Fibroblast of lung (primary cell): ENCODE measurements around the gene NEURL1.
"Not testable (repeated sequence)": the region's sequence is repeated elsewhere in the genome, so short reads cannot be mapped to it uniquely, and the experiment has no call there.

Source experiments
- CTCF ChIP-seq, 2 donors: IDR thresholded peaks in 1 of 2; conservative IDR thresholded peaks in 1 of 2; 1 replicate in 1 of 2; 2 replicates in 1 of 2; pipeline ENCODE4 v1.5.1; 2011 to 2012; ENCODE audit warnings: low read length in 2 of 2, control low read depth in 1 of 2, inconsistent platforms in 1 of 2, low read depth in 1 of 2, mild to moderate bottlenecking in 1 of 2
- EZH2 ChIP-seq: IDR thresholded peaks from 2 replicates; pipeline ENCODE4 v1.5.1; 2012; ENCODE audit warnings: low read length, control low read depth, mild to moderate bottlenecking; ENCODE audit errors: missing control alignments

GRCh38 chr10:103607051-103607450 is 113.5 kb downstream of the NEURL1 start:
- TF ChIP-seq CTCF (conservative IDR thresholded peaks at IDR 0.05 in 1 of 2, IDR thresholded peaks at IDR 0.05 in 1 of 2; ENCODE audit: low read depth in 1 of 2, low read length in 2 of 2); EZH2: not testable (repeated sequence)
